ENCODE data around the gene DLG2. TPM values are rescaled to one million over a fixed set of nuclear protein-coding genes. Genes with fewer than 3 reads are reported as not detected.
"Not testable (repeated sequence)": the region's sequence is repeated elsewhere in the genome, so short reads cannot be mapped to it uniquely, and the experiment has no call there.

DLG2 gene
- total RNA-seq, 1 donor from 2014 or later: 2.8 TPM

GRCh38 chr11:85127349-85127748 is 499.8 kb downstream of the DLG2 start:
- DNase-seq (ENCODE audit: low spot score): no peak

GRCh38 chr11:85123752-85124231 is 503.4 kb downstream of the DLG2 start:
- no peak for DNase-seq (ENCODE audit: low spot score)

- no peak for DNase-seq (ENCODE audit: low spot score)
These were observed 509.0 kb downstream of the DLG2 start for GRCh38 chr11:85118151-85118550.

GRCh38 chr11:85115798-85116197 is 511.3 kb downstream of the DLG2 start:
- no peak for DNase-seq (ENCODE audit: low spot score)

GRCh38 chr11:85114786-85115185 is 512.4 kb downstream of the DLG2 start:
- DNase-seq (ENCODE audit: low spot score): no peak

- not testable (repeated sequence) for DNase-seq (ENCODE audit: low spot score)
These were observed 516.9 kb downstream of the DLG2 start for GRCh38 chr11:85110246-85110645.

GRCh38 chr11:85109141-85109540 is 518.0 kb downstream of the DLG2 start:
- DNase-seq (ENCODE audit: low spot score): no peak

GRCh38 chr11:85105868-85106267 is 521.3 kb downstream of the DLG2 start:
- no peak for DNase-seq (ENCODE audit: low spot score)

- no peak for DNase-seq (ENCODE audit: low spot score)
These were observed 527.6 kb downstream of the DLG2 start for GRCh38 chr11:85099522-85099921.

GRCh38 chr11:85098996-85099395 is 528.1 kb downstream of the DLG2 start:
- DNase-seq (ENCODE audit: low spot score): no peak

GRCh38 chr11:85096939-85097338 is 530.2 kb downstream of the DLG2 start:
- DNase-seq (ENCODE audit: low spot score): no peak

GRCh38 chr11:85095239-85095638 is 531.9 kb downstream of the DLG2 start:
- DNase-seq (ENCODE audit: low spot score): no peak

GRCh38 chr11:85094795-85095194 is 532.3 kb downstream of the DLG2 start:
- no peak for DNase-seq (ENCODE audit: low spot score)

GRCh38 chr11:85089654-85090053 is 537.5 kb downstream of the DLG2 start:
- no peak for DNase-seq (ENCODE audit: low spot score)

GRCh38 chr11:85088286-85088685 is 538.9 kb downstream of the DLG2 start:
- DNase-seq (ENCODE audit: low spot score): no peak

GRCh38 chr11:85086504-85087284 is 540.5 kb downstream of the DLG2 start:
- DNase-seq (ENCODE audit: low spot score): no peak

- DNase-seq (ENCODE audit: low spot score): no peak
These were observed 550.4 kb downstream of the DLG2 start for GRCh38 chr11:85076535-85077330.

GRCh38 chr11:85062659-85063058 is 564.5 kb downstream of the DLG2 start:
- DNase-seq (ENCODE audit: low spot score): no peak

GRCh38 chr11:85052636-85053035 is 574.5 kb downstream of the DLG2 start:
- DNase-seq (ENCODE audit: low spot score): no peak

GRCh38 chr11:85048801-85049200 is 578.3 kb downstream of the DLG2 start:
- no peak for DNase-seq (ENCODE audit: low spot score)

- no peak for DNase-seq (ENCODE audit: low spot score)
These were observed 581.4 kb downstream of the DLG2 start for GRCh38 chr11:85045716-85046115.

- DNase-seq (ENCODE audit: low spot score): no peak
These were observed 582.2 kb downstream of the DLG2 start for GRCh38 chr11:85044911-85045310.

Measured in mesenteric fat pad (tissue), 1 donor.